ENCODE measurements around the gene TIMM9. TPM values are rescaled to one million over a fixed set of nuclear protein-coding genes. Genes with fewer than 3 reads are reported as not detected.

TIMM9 gene
- total RNA-seq, 1 experiment from 2014 or later: 102 TPM

GRCh38 chr14:58395562-58395811 is 31.8 kb downstream of the TIMM9 start:
- POLR2A ChIA-PET: interaction anchor here (1.5 to 1.9 kb wide), 2 partner anchors 30 to 32 kb away, joined by 6 to 10 read pairs; partner anchors contain the start of genes KIAA0586 and TIMM9
- no peak overlapping the region for H3K27ac Mint-ChIP-seq (ENCODE audit: low read depth, unreplicated experiment)
- no TSS peak for BruUV-seq (replicated peaks)
- intact Hi-C loops (cut with micrococcal nuclease): no loop called here
- no peaks in the 10 kb centered on the region for H3K36me3 Mint-ChIP-seq (ENCODE audit: insufficient read depth, unreplicated experiment)
- H3K27me3 Mint-ChIP-seq (ENCODE audit: insufficient read depth, unreplicated experiment): no peaks in the 10 kb centered on the region
- peak overlapping the region; percentile 64 for H3K4me3 Mint-ChIP-seq (ENCODE audit: unreplicated experiment)
- no peaks in the 10 kb centered on the region for H3K4me1 Mint-ChIP-seq (ENCODE audit: insufficient read depth, unreplicated experiment)
- H3K9me3 Mint-ChIP-seq (ENCODE audit: unreplicated experiment): no peaks in the 10 kb centered on the region
- DNase-seq (ENCODE audit: unreplicated experiment): no peak
- CTCF ChIA-PET: interaction anchor here (0.6 to 2.5 kb wide), 4 partner anchors 11 to 60 kb away, joined by 3 to 10 read pairs (median 6); no protein-coding TSS in a partner anchor
- TF ChIP-seq, protein P1, sequence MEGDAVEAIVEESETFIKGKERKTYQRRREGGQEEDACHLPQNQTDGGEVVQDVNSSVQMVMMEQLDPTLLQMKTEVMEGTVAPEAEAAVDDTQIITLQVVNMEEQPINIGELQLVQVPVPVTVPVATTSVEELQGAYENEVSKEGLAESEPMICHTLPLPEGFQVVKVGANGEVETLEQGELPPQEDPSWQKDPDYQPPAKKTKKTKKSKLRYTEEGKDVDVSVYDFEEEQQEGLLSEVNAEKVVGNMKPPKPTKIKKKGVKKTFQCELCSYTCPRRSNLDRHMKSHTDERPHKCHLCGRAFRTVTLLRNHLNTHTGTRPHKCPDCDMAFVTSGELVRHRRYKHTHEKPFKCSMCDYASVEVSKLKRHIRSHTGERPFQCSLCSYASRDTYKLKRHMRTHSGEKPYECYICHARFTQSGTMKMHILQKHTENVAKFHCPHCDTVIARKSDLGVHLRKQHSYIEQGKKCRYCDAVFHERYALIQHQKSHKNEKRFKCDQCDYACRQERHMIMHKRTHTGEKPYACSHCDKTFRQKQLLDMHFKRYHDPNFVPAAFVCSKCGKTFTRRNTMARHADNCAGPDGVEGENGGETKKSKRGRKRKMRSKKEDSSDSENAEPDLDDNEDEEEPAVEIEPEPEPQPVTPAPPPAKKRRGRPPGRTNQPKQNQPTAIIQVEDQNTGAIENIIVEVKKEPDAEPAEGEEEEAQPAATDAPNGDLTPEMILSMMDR (IDR thresholded peaks at IDR 0.05; ENCODE audit: unreplicated experiment): no peak

DNA sequence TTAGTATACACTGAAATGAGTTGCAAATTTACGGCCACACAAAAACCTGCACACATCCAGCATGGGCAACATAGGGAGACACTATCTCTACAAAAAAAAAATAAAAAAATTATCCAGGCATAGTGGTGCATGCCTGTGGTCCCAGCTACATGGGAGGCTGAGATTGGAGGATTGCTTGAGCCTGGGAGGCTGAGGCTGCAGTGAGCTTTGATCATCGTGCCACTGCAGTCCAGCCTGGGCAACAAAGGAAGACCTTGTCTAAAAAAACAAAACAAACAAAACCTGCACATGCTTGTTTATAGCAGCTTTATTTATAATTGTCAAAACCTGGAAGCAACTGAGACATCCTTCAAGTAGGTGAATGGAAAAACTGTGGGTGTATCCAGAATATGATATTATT is 36.5 kb downstream of the TIMM9 start:
- Mint-ChIP-seq H3K4me3 (ENCODE audit: unreplicated experiment) (no peak overlapping the region), H3K27ac (ENCODE audit: low read depth, unreplicated experiment) (no peak overlapping the region), H3K27me3 (ENCODE audit: insufficient read depth, unreplicated experiment) (no peaks in the 10 kb centered on the region), H3K4me1 (ENCODE audit: insufficient read depth, unreplicated experiment) (no peaks in the 10 kb centered on the region), H3K9me3 (ENCODE audit: unreplicated experiment) (no peaks in the 10 kb centered on the region), H3K36me3 (ENCODE audit: insufficient read depth, unreplicated experiment) (peaks cover 1% of the 10 kb centered on the region)
- ChIA-PET CTCF (no interaction called here), POLR2A (no interaction called here)
- TF ChIP-seq, protein P1 (IDR thresholded peaks at IDR 0.05; ENCODE audit: unreplicated experiment): no peak
- intact Hi-C loops (cut with micrococcal nuclease): no loop called here
- no TSS peak for BruUV-seq (replicated peaks)
- DNase-seq (ENCODE audit: unreplicated experiment): no peak

DNA sequence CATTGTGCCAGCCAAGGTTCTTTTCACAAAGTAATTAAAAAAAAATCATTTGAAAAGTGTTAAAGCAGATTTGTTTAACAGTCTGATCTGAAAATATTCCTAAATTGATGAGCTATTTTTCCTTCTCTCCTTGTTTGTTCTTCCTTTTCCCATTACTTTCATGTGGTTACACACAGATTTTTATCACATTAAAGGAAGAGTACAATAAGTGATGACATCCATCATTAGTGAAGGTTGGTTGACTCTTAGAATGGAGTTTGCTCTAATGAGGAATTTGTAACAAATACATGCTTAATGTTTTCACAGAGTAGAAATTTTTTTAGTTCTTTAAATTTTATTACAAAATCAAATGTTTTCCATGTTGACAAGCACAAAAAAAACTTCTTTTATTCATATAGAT is 50.5 kb downstream of the TIMM9 start:
- TF ChIP-seq, protein P1 (IDR thresholded peaks at IDR 0.05; ENCODE audit: unreplicated experiment): no peak
- Mint-ChIP-seq H3K4me1 (ENCODE audit: insufficient read depth, unreplicated experiment) (no peaks in the 10 kb centered on the region), H3K9me3 (ENCODE audit: unreplicated experiment) (no peaks in the 10 kb centered on the region), H3K27me3 (ENCODE audit: insufficient read depth, unreplicated experiment) (no peaks in the 10 kb centered on the region), H3K4me3 (ENCODE audit: unreplicated experiment) (no peak overlapping the region), H3K27ac (ENCODE audit: low read depth, unreplicated experiment) (no peak overlapping the region), H3K36me3 (ENCODE audit: insufficient read depth, unreplicated experiment) (peaks cover 33% of the 10 kb centered on the region)
- POLR2A ChIA-PET: interaction anchor here (1.0 kb wide), 1 partner anchor 20 kb away, joined by 4 read pairs; no protein-coding TSS in a partner anchor
- intact Hi-C loops (cut with micrococcal nuclease): no loop called here
- CTCF ChIA-PET: interaction anchor here (1.4 kb wide), 1 partner anchor 20 kb away, joined by 4 read pairs; no protein-coding TSS in a partner anchor
- BruUV-seq (replicated peaks): no TSS peak
- no peak for DNase-seq (ENCODE audit: unreplicated experiment)

DNA sequence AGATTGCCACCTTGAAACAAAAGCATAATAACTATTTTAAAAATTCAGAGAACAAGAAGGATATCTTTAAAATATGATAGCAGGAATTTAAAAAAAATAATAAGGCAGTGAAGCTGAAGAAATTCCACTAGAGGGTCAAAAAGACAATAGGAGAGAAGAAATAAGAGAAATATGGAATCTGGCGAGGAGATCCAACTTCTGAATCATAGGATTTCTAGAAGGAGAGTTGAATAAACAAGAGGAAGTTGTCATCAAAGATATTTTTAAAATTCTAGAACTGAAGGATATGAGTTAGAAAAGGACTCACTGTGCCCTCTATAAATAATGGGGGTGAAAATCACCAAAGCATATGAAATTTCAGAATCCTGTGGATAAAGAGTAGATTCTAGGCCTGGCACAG is 58.4 kb downstream of the TIMM9 start:
- CTCF ChIA-PET: no interaction called here
- H3K36me3 Mint-ChIP-seq (ENCODE audit: insufficient read depth, unreplicated experiment): peaks cover 78% of the 10 kb centered on the region

More for the DNA sequence above, 58.4 kb downstream of the TIMM9 start:
- Mint-ChIP-seq H3K27me3 (ENCODE audit: insufficient read depth, unreplicated experiment) (no peaks in the 10 kb centered on the region), H3K27ac (ENCODE audit: low read depth, unreplicated experiment) (no peak overlapping the region), H3K9me3 (ENCODE audit: unreplicated experiment) (no peaks in the 10 kb centered on the region), H3K4me1 (ENCODE audit: insufficient read depth, unreplicated experiment) (no peaks in the 10 kb centered on the region), H3K4me3 (ENCODE audit: unreplicated experiment) (no peak overlapping the region)
- POLR2A ChIA-PET: no interaction called here
- TF ChIP-seq, protein P1 (IDR thresholded peaks at IDR 0.05; ENCODE audit: unreplicated experiment): no peak
- intact Hi-C loops (cut with micrococcal nuclease): no loop called here
- no peak for DNase-seq (ENCODE audit: unreplicated experiment)
- no TSS peak for BruUV-seq (replicated peaks)

Measured in MCF 10A (cell line).